Breast epithelium (tissue), 4 donors: ENCODE results near the gene EFNA2. TPM values are rescaled to one million over a fixed set of nuclear protein-coding genes. Genes with fewer than 3 reads are reported as not detected.

Experiments
- DNase-seq, 2 donors: peaks; one replicate each; pipeline ENCODE4 v3.0.0-alpha.2; 2019; ENCODE audit warnings: low spot score in 2 of 2
- H3K27ac ChIP-seq, 2 donors: fragments of 200-600 bp; sonication (generic) in 1 of 2; one replicate each; pipeline ENCODE4 v1.5.1; 2016 to 2019; ENCODE audit warnings: mild to moderate bottlenecking in 1 of 2
- H3K27me3 ChIP-seq, 2 donors: fragments of 200-600 bp; sonication (generic) in 1 of 2; one replicate each; pipeline versions ENCODE4 v1.5.1 to v1.6.0; 2017 to 2019; ENCODE audit warnings: control low read depth in 1 of 2, mild to moderate bottlenecking in 1 of 2
- H3K36me3 ChIP-seq: fragments of 200-600 bp; one replicate; pipeline ENCODE4 v1.5.1; 2019
- H3K4me1 ChIP-seq, 2 donors: fragments of 200-600 bp; sonication (generic); one replicate each; pipeline ENCODE4 v1.5.1; 2016 to 2019; ENCODE audit warnings: control low read depth in 1 of 2
- H3K4me3 ChIP-seq, 3 donors: fragments of 200-600 bp; sonication (generic); 1 replicate in 2 of 3; 2 replicates in 1 of 3; pipeline ENCODE4 v1.5.1; 2016 to 2019; ENCODE audit warnings: mild to moderate bottlenecking in 3 of 3, moderate library complexity in 2 of 3
- H3K9me3 ChIP-seq, 2 donors: fragments of 200-600 bp; sonication (generic) in 1 of 2; one replicate each; pipeline ENCODE4 v1.5.1; 2016 to 2019; ENCODE audit warnings: control low read depth in 1 of 2
- POLR2A ChIP-seq: fragments of 450-650 bp; IDR thresholded peaks from one replicate; pipeline ENCODE4 v1.6.1; 2016; ENCODE audit warnings: antibody characterized with exemption, mild to moderate bottlenecking, moderate library complexity
- POLR2AphosphoS5 ChIP-seq, 3 donors: sonication (generic); formaldehyde crosslinking; IDR thresholded peaks; one replicate each; pipeline ENCODE4 v1.6.1; 2017; ENCODE audit warnings: antibody characterized with exemption in 3 of 3
- intact Hi-C: fragments of 100-400 bp; cut with DNase I; formaldehyde crosslinking; loops from one replicate; pipeline ENCODE4 v1.15.1; 2023; ENCODE audit warnings: low total_unique reads
- total RNA-seq, 3 donors: library from RNA; depleted of rRNA; stranded (reverse); fragments of >200 nt; gene quantifications; one replicate each; pipeline ENCODE4 v1.1.0, GENCODE V29; 2016
- TF ChIP-seq, protein P1 (sequence below), 3 donors: fragments of 450-650 bp; IDR thresholded peaks; one replicate each; pipeline ENCODE4 v1.5.1; 2016 to 2017; ENCODE audit warnings: antibody characterized with exemption in 3 of 3, mild to moderate bottlenecking in 3 of 3, moderate library complexity in 3 of 3

The EFNA2 gene
- total RNA-seq, 3 donors from 2014 or later: 0.66 TPM; not detected in 2

DNA sequence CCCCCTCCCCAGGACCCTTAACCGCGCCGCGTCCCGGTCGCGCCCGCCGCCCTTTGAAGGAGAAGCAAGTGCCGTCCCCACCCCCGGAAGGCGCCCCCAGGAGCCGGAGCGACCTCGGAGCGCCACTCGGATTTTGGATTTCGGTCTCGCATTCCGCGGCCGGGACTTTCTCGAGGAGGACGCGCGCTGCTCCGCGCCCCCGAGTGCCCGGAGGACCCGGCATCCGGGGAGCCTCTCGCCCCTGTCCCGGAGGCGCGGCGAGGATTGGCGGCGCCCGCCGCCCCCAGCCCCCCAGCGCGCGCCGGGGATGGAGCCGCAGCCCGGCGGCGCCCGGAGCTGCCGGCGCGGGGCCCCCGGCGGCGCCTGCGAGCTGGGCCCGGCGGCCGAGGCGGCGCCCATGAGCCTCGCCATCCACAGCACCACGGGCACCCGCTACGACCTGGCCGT lies 35.7 kb upstream of the EFNA2 start:
- no peak for DNase-seq
- Histone ChIP-seq H3K36me3 (peaks cover 3% of the 10 kb centered on the region), H3K27me3 (no peaks in the 10 kb centered on the region), H3K9me3 (no peaks in the 10 kb centered on the region), H3K27ac (peak overlapping the region; percentile 99), H3K4me3 (peak overlapping the region; percentile 83 to 97 (median 94)), H3K4me1 (peaks cover 24 to 31% of the 10 kb centered on the region in 2 donors)
- intact Hi-C loops: loop anchor here (5.0 kb wide), 1 partner anchor 1532 kb away; the partner anchor contains the start of gene SGTA
- TF ChIP-seq, protein P1, sequence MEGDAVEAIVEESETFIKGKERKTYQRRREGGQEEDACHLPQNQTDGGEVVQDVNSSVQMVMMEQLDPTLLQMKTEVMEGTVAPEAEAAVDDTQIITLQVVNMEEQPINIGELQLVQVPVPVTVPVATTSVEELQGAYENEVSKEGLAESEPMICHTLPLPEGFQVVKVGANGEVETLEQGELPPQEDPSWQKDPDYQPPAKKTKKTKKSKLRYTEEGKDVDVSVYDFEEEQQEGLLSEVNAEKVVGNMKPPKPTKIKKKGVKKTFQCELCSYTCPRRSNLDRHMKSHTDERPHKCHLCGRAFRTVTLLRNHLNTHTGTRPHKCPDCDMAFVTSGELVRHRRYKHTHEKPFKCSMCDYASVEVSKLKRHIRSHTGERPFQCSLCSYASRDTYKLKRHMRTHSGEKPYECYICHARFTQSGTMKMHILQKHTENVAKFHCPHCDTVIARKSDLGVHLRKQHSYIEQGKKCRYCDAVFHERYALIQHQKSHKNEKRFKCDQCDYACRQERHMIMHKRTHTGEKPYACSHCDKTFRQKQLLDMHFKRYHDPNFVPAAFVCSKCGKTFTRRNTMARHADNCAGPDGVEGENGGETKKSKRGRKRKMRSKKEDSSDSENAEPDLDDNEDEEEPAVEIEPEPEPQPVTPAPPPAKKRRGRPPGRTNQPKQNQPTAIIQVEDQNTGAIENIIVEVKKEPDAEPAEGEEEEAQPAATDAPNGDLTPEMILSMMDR (IDR thresholded peaks at IDR 0.05): no peak
- TF ChIP-seq POLR2AphosphoS5 (IDR thresholded peaks at IDR 0.05) (no peak), POLR2A (no peak)

DNA sequence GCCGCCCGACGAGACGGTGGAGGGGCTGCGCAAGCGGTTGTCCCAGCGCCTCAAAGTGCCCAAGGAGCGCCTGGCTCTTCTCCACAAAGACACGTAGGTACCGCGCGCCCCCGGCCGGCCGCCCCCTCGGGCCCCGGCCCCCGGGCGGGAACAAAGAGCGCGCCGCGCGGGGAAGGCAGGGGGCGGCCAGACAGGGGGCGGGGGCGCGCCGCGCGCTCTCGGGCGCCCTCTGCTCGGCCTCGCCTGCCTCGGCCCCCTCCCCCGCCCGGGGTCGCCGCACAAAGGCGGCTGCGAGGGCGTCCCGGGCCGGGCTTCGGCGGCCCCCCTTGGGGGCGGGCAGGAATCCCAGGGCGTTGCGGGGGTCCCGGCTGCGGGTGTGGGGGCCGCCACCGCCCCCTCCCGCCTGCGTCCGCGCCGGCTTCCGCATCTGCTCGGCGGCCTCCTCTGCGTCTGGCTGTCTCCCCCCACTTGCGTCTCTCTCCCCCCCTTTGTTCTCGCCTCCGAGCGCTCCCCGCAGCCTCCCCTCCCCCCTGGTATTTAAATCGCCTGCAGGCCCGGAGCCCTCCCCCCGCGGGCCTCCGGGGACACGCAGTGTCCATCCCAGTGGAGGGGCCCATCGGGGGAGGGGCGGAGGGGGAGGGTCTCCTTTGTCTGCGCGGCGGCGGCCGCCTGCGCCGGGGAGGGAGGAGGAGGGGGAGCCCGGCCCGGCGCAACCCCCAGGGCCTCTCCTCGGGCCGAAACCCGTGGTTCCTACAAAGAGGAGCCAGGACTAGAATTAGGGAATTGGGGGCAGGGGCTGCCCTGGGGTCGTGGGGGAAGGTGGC lies 35.0 kb upstream of the EFNA2 start:
- Histone ChIP-seq H3K4me3 (peak overlapping the region; percentile 83 to 97 (median 94)), H3K27me3 (no peaks in the 10 kb centered on the region), H3K4me1 (peaks cover 20 to 24% of the 10 kb centered on the region in 2 donors), H3K9me3 (no peaks in the 10 kb centered on the region), H3K27ac (peak overlapping the region; percentile 99), H3K36me3 (peaks cover 9% of the 10 kb centered on the region)
- no peak for DNase-seq
- TF ChIP-seq POLR2AphosphoS5 (IDR thresholded peaks at IDR 0.05): peak in 1 of 3 donors; percentile 32
- TF ChIP-seq, protein P1 (IDR thresholded peaks at IDR 0.05): no peak
- intact Hi-C loops: no loop called here

DNA sequence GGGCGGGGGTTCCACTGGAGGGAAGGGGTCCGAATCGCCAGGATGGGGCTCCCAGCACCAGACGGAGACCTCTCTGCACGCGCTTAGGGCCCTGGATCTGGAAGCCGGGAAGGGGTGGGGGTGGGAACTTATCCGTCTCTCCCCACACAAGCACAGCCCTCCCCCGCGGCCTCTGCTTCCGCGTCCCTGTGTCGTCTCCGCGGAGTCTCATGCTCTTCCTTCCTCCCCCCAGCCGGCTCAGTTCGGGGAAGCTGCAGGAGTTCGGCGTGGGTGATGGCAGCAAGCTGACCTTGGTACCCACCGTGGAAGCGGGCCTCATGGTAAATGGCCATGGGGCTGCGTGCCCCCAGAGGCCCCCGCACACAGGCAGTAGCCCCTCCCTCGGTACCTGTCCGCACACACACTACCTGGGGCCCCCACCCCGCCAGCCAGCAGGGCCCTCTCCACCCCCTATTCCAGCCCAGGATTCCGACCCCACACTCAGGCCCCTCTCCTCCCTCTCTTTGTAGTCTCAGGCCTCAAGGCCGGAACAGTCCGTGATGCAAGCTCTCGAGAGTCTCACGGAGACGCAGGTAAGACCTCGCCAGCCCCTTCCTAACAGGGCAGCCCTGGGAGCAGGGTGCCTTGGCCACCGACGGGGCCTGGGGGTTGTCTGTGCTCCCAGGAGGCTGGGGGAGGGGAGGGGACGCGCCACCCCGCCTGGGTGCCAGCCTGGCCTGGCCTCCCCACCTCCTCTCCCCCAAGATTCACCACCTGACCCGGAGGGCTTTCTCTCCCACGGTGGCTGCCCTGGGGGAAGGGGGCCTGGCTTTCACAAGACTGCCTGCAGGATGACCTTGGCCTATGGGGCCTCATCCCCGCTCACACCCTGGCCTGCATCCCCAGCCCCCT lies 34.1 kb upstream of the EFNA2 start:
- Histone ChIP-seq H3K36me3 (peaks cover 11% of the 10 kb centered on the region), H3K4me1 (peaks cover 19 to 20% of the 10 kb centered on the region in 2 donors), H3K27ac (peak overlapping the region; percentile 99), H3K27me3 (no peaks in the 10 kb centered on the region), H3K4me3 (peak overlapping the region; percentile 83 to 97 (median 94)), H3K9me3 (no peaks in the 10 kb centered on the region)
- TF ChIP-seq, protein P1 (IDR thresholded peaks at IDR 0.05): no peak
- peak in 2 of 3 donors; percentile 13 to 38 for TF ChIP-seq POLR2AphosphoS5 (IDR thresholded peaks at IDR 0.05)
- no peak for TF ChIP-seq POLR2A
- intact Hi-C loops: no loop called here
- peak in 1 of 2 donors; percentile 79 for DNase-seq

DNA sequence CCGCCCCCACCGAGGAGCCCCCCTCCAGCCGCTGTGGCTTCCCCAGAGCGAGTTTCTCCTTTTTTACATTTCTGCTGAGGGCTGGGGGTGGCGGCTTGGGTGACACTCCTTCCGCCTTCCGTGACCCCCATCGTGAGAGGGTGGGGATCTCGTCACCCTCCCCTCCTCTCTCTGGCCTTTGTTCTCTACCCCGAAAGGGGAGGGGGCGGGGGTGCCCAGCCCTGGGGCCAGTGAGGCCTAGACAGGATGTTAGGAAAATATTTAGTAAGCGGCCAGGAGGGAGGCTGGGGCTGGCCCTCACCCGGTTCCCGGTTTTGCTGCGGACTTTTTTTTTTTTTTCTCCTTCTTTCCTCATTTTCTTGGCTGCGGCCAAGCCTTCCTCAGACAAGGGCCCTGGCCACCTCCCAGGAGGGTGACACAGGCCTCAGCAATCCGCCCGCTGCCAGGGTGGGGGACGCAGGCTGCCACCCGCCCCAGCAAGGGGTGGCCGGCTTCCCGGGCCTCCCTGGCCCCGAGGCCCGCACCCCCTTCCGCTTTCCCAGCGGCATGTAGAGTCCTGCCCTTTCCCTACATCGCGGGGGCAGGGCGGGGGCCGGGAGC lies 33.4 kb upstream of the EFNA2 start:
- peak; percentile 91 to 96 for DNase-seq
- intact Hi-C loops: no loop called here
- Histone ChIP-seq H3K4me3 (peak overlapping the region; percentile 83 to 97 (median 94)), H3K4me1 (peaks cover 19 to 20% of the 10 kb centered on the region in 2 donors), H3K36me3 (peaks cover 11% of the 10 kb centered on the region), H3K27ac (peak overlapping the region; percentile 99), H3K9me3 (no peaks in the 10 kb centered on the region), H3K27me3 (no peaks in the 10 kb centered on the region)
- TF ChIP-seq POLR2A (no peak), POLR2AphosphoS5 (IDR thresholded peaks at IDR 0.05) (peak; percentile 69 to 91 (median 74))

DNA sequence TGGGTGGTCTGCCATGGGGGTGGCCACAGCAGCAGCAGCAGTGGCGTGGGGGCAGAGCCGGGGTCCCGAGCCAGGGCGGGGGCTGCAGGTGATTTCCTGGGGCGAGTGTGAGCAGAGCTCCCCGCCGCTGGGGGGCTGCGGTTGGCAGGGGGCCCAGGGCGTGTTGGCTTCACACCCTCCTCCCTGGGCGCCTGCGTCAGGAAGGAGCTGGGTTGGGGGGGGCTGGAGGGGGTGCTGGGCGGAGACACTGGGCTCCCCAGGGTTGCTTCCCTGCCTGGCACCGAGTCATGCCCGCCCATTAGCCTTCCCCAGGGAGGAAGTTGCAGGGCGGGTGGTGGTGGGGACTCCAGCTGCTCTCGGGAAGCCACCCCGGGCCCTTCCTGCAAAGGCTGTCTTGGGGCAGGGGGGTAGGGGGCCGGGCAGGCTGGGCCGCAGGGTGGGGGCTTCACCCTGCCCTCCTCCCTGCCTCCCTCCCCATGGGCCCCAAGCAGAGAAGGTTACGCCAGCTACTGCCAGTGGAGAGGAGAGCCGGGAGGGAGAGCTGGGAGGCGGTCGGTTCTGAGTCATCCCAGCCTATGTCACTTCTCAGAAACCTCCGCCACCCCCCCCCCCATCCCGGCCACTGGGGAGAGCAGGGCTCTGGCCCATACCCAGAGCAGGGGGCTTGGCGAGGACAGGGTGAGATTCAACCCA lies 32.7 kb upstream of the EFNA2 start:
- Histone ChIP-seq H3K9me3 (no peaks in the 10 kb centered on the region), H3K27ac (peak overlapping the region; percentile 99), H3K36me3 (peaks cover 11% of the 10 kb centered on the region), H3K4me3 (peak overlapping the region; percentile 83 to 97 (median 94)), H3K4me1 (peaks cover 15 to 16% of the 10 kb centered on the region in 2 donors), H3K27me3 (no peaks in the 10 kb centered on the region)
- intact Hi-C loops: no loop called here
- DNase-seq: peak; percentile 90 to 93
- TF ChIP-seq POLR2A (no peak), POLR2AphosphoS5 (IDR thresholded peaks at IDR 0.05) (peak in 2 of 3 donors; percentile 53 to 66)
- TF ChIP-seq, protein P1 (IDR thresholded peaks at IDR 0.05): peak in 1 of 3 donors; percentile 20
